NCI-H2029 (cell line): ENCODE data around the gene DCUN1D5.
"Not testable (repeated sequence)": the region's sequence is repeated elsewhere in the genome, so short reads cannot be mapped to it uniquely, and the experiment has no call there.

ENCODE experiments used
- DNase-seq: peaks from one replicate; lab custom pipeline; 2025; lab: John Stamatoyannopoulos, UW

DCUN1D5 gene

GRCh38 chr11:103055221-103055890 is 36.6 kb downstream of the DCUN1D5 start:
- DNase-seq, result peak; percentile 28

GRCh38 chr11:103053997-103054396 is 38.0 kb downstream of the DCUN1D5 start:
- no peak for DNase-seq

DNA sequence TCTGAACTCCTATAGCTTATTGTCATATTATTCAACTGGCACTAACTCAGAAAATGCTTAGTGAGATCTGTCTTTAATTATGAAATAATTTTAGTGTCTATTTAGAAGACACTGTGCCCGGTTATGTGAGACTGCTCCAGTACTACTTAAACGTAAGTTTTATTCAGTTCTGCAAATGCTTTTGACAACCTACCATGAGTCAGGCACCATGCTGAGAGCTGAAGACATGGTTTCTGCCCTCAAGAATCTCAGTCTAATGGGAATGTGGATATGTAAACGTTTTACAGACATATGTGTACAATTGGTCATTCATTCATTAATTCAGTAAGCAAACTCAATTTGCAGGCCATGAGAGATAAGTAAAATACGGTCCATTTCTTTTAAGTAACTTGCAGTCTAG is 40.0 kb downstream of the DCUN1D5 start:
- no peak for DNase-seq

- DNase-seq, result no peak
Observed at GRCh38 chr11:103051151-103051801, 40.7 kb downstream of the DCUN1D5 start.

DNA sequence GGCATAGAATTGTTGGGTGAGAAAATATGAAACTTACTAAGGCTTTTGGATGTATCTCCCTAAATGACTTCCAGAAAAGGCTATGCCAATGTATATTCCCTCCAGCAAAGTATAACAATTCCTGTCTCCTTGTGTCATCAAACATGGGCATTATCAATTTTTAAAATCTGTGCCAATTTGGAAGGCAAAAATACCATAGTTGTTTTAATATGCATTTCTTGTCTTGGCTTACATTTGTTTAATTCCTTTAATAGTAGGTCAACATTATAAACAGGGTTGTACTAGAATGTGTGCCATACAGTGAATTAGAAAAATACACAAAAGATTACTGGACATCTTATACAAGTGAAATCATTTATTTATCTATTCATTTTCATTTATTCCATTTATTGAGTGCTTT is 41.6 kb downstream of the DCUN1D5 start:
- no peak for DNase-seq

- DNase-seq, result no peak
Observed at GRCh38 chr11:103047837-103048236, 44.1 kb downstream of the DCUN1D5 start.

- no peak for DNase-seq
Observed at GRCh38 chr11:103043826-103044678, 47.9 kb downstream of the DCUN1D5 start.

GRCh38 chr11:103042161-103042560 is 49.8 kb downstream of the DCUN1D5 start:
- no peak for DNase-seq

DNA sequence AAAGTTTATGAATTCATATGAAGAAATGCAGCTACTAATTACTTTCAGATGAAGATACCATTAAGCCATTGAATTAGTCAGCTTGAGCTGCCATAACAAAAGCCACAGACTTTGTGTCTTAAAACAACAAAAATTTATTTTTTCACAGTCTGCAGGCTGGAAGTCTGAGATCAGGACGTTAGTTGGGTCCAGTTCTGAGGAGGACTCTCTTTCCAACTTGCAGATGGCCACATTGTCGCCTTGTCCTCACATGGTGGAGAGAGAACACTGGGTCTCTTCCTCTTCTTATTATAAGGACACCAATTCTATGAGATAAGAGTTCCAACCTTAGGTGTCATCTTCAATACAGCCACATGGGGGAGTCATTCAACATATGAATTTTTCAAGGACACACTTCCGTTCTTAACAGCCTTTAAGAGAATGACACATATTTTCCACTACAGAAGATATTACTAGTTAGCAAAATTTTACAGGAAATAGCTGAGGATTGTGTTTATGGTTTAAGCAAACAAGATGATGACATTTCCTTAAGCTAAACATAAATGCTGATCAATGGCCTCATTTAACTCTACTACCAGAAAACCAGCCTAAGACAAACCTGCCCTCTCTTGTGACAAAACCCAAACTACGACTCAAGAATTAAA is 56.0 kb downstream of the DCUN1D5 start:
- DNase-seq, result peak; percentile 31

DNA sequence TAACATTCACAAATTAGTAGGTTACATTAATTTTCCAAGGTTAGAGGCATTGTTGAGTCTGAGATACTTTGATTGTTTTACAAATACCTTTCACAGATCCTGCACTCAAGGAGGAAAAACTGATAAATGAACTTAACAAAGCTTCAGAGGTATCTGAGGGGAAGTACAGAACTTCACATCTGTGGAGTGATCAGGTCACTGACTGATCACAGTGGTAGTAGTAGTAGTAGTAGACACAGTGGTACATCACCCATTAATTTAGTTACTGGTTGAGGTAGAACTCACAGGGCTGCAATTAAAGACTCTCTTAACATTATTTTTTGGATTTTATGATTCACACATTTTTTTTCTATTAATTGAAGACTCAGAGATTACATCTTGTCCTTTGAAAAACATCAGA is 56.7 kb downstream of the DCUN1D5 start:
- DNase-seq, result no peak

DNA sequence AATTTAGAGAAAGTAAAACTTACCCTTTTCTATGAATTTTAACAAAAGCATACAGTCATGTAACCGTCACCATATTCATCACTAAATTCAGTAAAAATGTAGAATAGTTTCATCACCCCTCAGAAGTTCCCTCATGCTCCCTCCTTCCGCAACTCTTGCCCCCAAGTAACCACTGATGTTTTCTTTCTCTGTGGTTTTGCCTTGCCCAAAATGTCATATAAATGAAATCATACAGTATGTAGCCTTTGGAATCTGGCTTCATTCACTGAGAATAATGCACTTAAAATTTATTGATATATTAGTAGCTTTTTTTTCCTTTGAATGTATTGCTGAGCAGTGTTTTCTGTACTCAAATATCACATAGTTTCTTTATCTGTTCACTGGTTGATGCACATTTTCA is 60.1 kb downstream of the DCUN1D5 start:
- DNase-seq, result no peak

DNA sequence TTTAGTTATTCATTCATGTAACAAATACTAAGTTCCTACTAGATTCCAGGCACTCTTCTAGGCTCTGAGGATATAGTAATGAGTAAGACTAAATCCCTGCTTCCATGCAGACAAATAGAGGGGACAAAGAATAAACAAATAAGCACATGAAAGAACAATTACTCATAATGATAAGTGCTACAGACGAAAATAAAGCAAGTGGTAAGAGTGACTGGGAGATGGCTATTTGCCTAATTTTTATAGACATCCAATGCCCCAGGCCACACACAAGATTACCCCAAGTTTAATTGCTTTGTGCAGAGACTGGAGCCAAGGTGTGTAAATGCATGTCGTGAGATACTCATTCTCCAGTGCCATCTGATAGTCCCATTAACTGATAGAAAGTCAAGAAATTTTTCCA is 62.6 kb downstream of the DCUN1D5 start:
- DNase-seq, result no peak

- DNase-seq, result not testable (repeated sequence)
Observed at GRCh38 chr11:103028304-103029020, 63.5 kb downstream of the DCUN1D5 start.

DNA sequence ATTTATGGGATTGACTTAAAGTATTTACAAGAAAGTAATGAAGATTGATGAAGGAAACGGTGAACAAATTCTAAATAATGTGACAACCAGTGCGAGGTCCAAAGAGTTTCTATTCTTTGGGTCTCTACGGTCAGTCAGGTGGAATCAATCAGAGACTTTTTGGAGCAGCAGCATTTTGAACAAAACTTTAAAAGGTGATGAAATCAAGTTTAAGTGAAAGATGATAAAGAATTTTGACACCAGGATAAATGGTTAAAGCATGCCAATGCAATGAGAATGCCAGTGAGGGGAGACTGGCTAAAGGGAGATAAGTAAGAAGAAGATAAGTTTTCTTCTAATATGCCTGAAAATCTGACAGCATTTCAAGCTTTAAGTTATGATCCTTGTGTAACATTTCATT is 67.9 kb downstream of the DCUN1D5 start:
- no peak for DNase-seq

DNA sequence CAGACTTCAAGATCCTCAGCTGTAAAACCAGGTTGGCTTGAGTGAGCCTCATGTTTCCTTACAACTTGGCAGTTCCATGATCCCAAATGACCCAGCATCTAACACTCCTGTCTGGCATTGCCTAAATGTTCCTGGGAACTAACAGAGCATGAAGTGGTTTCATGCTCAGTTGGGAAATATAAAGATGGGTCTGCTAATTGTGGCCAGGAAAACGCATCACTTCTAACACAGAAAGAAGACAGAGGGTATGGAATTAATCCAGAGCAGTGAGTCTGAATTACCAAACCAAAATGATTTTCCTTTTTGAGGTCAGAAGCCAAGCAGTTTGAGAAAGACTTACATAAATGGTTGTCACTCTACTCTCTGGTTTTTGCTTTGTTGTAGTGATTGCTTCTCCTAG is 75.9 kb downstream of the DCUN1D5 start:
- DNase-seq, result no peak

DNA sequence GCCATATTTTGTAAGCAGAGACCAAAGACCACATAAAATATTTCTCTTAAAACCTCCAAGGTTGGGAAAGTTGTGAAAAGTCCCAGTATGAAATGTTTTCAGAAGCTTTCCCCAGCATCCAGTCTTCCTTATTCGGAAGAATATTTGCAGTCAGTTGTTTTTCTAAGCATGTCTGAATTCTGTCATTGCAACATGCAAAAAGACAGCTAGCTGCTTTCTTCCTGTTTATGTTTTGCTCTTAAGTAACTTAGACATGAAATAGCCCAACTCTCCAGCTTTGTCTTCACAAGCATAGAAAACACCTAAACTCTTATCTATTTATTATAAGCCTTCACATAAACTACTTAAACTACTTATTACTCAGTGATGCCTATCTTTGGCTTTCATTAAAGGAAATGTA is 78.5 kb downstream of the DCUN1D5 start:
- DNase-seq, result no peak
